HCT116 (cell line): ENCODE data around the gene PIGL. TPM values are rescaled to one million over a fixed set of nuclear protein-coding genes. Genes with fewer than 3 reads are reported as not detected.

Experiments used
- ATAC-seq: fragments of 200-7000 bp; cut with Tn5 transposase; 2 replicates; pipeline ENCODE4 v1.9.1; 2020; ENCODE audit warnings: mild to moderate bottlenecking, moderate library complexity
- BruUV-seq: library from RNA; stranded (reverse); fragments of 400-500 nt; replicated peaks from 2 replicates; lab custom pipeline; 2021; lab: Mats Ljungman, UMichigan
- CTCF ChIA-PET: fragments of 300-600 bp; sonication (Branson Sonifier 250); formaldehyde crosslinking; loops from one replicate; lab custom pipeline; 2021; ENCODE audit warnings: antibody characterized with exemption; lab: Charles Lee
- POLR2A ChIA-PET: fragments of 300-600, 350-600 bp; sonication (Branson Sonifier 250); formaldehyde crosslinking; loops from one replicate; lab custom pipeline; 2021; ENCODE audit warnings: antibody characterized with exemption; lab: Charles Lee
- RAD21 ChIA-PET, 2 experiments: fragments of 300-600 bp; sonication (Branson Sonifier 250); formaldehyde crosslinking; loops; one replicate each; lab custom pipeline; 2023; ENCODE audit warnings: low total read pairs in 2 of 2; ENCODE audit not compliant: uncharacterized antibody in 2 of 2, unreplicated experiment in 2 of 2, low non-redundant PET in 1 of 2; lab: Charles Lee
- DNase-seq: peaks from one replicate; pipeline ENCODE4 v3.0.0-alpha.2; 2010; ENCODE audit warnings: low read depth, low spot score
- H2AFZ ChIP-seq: fragments of 200-600 bp; shearing (Covaris generic), sonication (generic); 2 replicates; pipeline ENCODE4 v1.6.1; 2017; ENCODE audit warnings: low read depth, mixed run types, mixed read lengths, antibody characterized with exemption, low read length; ENCODE audit not compliant: poor library complexity, severe bottlenecking
- H3K27ac ChIP-seq: 2 replicates; pipeline ENCODE4 v1.5.1; 2012; ENCODE audit warnings: low read depth, low read length
- H3K27me3 ChIP-seq: fragments of 200-600 bp; sonication (generic); 2 replicates; pipeline ENCODE4 v1.6.1; 2016; ENCODE audit warnings: mixed run types, low read length, mixed read lengths; ENCODE audit not compliant: insufficient read depth
- H3K36me3 ChIP-seq, 2 experiments: fragments of 200-500 bp in 1 of 2; fragments of 200-600 bp in 1 of 2; sonication (Bioruptor generic) in 1 of 2; sonication (generic) in 1 of 2; 2 replicates each; pipeline versions ENCODE4 v1.5.1 to v1.6.1; 2014 to 2016; ENCODE audit warnings: low read length in 2 of 2, inconsistent platforms in 1 of 2, mixed read lengths in 1 of 2, mixed run types in 1 of 2; ENCODE audit not compliant: insufficient read depth in 2 of 2, control insufficient read depth in 1 of 2
- H3K4me1 ChIP-seq, 2 experiments: fragments of 200-600 bp in 1 of 2; sonication (generic) in 1 of 2; 2 replicates each; pipeline versions ENCODE4 v1.5.1 to v1.6.1; 2012 to 2017; ENCODE audit warnings: low read length in 2 of 2, inconsistent platforms in 1 of 2, mild to moderate bottlenecking in 1 of 2, mixed read lengths in 1 of 2, mixed run types in 1 of 2, moderate library complexity in 1 of 2; ENCODE audit not compliant: insufficient read depth in 2 of 2, control insufficient read depth in 1 of 2
- H3K4me2 ChIP-seq: fragments of 200-600 bp; sonication (generic); 2 replicates; pipeline ENCODE4 v1.6.1; 2017; ENCODE audit warnings: mixed run types, low read length, mixed read lengths
- H3K4me3 ChIP-seq, 2 experiments: fragments of 200-600 bp in 1 of 2; sonication (generic) in 1 of 2; replicated peaks in 1 of 2; 2 replicates each; pipeline ENCODE4 v1.5.1; 2011 to 2016; ENCODE audit warnings: low read length in 2 of 2, control low read depth in 1 of 2, low read depth in 1 of 2, mild to moderate bottlenecking in 1 of 2, mixed read lengths in 1 of 2, mixed run types in 1 of 2
- H3K79me2 ChIP-seq: fragments of 200-600 bp; sonication (generic); 2 replicates; pipeline ENCODE4 v1.6.1; 2017; ENCODE audit warnings: mild to moderate bottlenecking, mixed run types, low read length, moderate library complexity, mixed read lengths; ENCODE audit not compliant: insufficient read depth
- H3K9ac ChIP-seq: fragments of 200-600 bp; sonication (generic); 2 replicates; pipeline ENCODE4 v1.6.1; 2016; ENCODE audit warnings: low read length, mixed read lengths
- H3K9me2 ChIP-seq: fragments of 200-600 bp; sonication (generic), shearing (Covaris generic); 2 replicates; pipeline ENCODE4 v1.6.1; 2017; ENCODE audit warnings: mixed run types, mild to moderate bottlenecking, moderate library complexity; ENCODE audit not compliant: insufficient read depth
- H3K9me3 ChIP-seq, 2 experiments: fragments of 200-500 bp in 1 of 2; fragments of 200-600 bp in 1 of 2; sonication (Bioruptor generic) in 1 of 2; sonication (generic) in 1 of 2; 2 replicates each; pipeline ENCODE4 v1.6.1; 2014 to 2017; ENCODE audit warnings: low read length in 2 of 2, mixed read lengths in 2 of 2, inconsistent platforms in 1 of 2, low read depth in 1 of 2, mild to moderate bottlenecking in 1 of 2, mixed run types in 1 of 2, moderate library complexity in 1 of 2; ENCODE audit not compliant: control insufficient read depth in 1 of 2, insufficient read depth in 1 of 2
- H4K20me1 ChIP-seq: fragments of 200-600 bp; sonication (generic), shearing (Covaris generic); 2 replicates; pipeline ENCODE4 v1.6.1; 2017; ENCODE audit warnings: mixed run types, mild to moderate bottlenecking, moderate library complexity; ENCODE audit not compliant: insufficient read depth
- CEBPB ChIP-seq: IDR thresholded peaks from 2 replicates; pipeline ENCODE4 v1.6.1; 2012; ENCODE audit warnings: low read depth
- EZH2phosphoT487 ChIP-seq: fragments of 200-600 bp; IDR thresholded peaks from 2 replicates; pipeline ENCODE4 v1.6.1; 2018; ENCODE audit warnings: antibody characterized with exemption, borderline replicate concordance
- POLR2AphosphoS5 ChIP-seq: IDR thresholded peaks from 2 replicates; pipeline ENCODE4 v1.6.1; 2011; ENCODE audit warnings: mild to moderate bottlenecking, low read depth, low read length, moderate library complexity
- SIN3A ChIP-seq: IDR thresholded peaks from 2 replicates; pipeline ENCODE4 v1.6.1; 2012; ENCODE audit warnings: low read depth
- SP1 ChIP-seq: IDR thresholded peaks from 2 replicates; pipeline ENCODE4 v1.6.1; 2012; ENCODE audit warnings: low read depth
- SRF ChIP-seq: IDR thresholded peaks from 2 replicates; pipeline ENCODE4 v1.6.1; 2012; ENCODE audit warnings: low read depth
- TCF7L2 ChIP-seq: IDR thresholded peaks from 2 replicates; pipeline ENCODE4 v1.7.0; 2011; ENCODE audit warnings: borderline replicate concordance, inconsistent platforms; ENCODE audit not compliant: insufficient read depth, insufficient read length; ENCODE audit errors: extremely low read depth
- ZFX ChIP-seq: fragments of 450-650 bp; IDR thresholded peaks from 2 replicates; pipeline ENCODE4 v1.6.1; 2017
- intact Hi-C: fragments of 100-400 bp; cut with micrococcal nuclease; formaldehyde crosslinking; loops from 2 replicates; pipeline ENCODE4 v1.10.0; 2022
- total RNA-seq: library from RNA; stranded (reverse); gene quantifications from one replicate; pipeline ENCODE4 v1.2.1, GENCODE V29; 2021; ENCODE audit not compliant: unreplicated experiment

PIGL gene
- total RNA-seq, 1 experiment from 2014 or later: 36.8 TPM

DNA sequence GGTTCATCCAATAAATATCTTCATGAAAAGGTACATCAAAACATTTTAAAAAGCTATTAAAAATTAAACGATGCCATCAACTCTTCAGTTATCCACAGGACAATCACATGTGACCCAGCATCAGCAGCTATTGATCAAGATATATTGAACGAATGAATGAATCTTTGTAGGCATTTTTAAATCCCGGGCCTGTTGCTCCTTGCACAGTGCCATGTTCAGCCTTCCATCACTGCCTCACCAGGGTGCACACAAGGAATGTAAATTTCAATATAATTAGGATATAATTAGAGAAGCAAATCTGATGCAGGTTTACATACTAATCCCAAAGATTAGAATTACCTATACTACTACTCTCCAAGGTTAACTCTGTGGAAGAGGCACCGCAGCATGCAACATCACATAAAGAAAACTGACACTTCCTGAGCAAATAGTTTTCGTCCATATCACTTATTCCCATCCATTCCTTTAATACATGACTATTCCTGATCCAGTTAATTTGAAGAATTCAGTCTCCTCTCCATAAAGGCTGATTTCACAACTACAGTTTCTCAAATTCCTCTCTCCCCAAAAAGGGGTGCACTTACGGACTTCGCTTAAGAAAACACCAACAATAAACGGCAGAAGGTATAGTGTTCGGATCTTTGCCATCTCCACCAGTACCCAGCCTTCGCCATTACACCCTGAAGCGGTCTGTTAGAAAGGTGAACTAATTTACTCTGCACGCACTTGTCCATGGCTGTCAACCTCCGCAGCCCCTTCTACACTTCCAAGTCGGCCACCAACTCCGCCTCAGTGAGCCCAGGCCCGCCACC, 2.6 kb upstream of the PIGL start:
- BruUV-seq: no TSS peak
- no peaks in the 10 kb centered on the region for H3K9me2 ChIP-seq
- peak overlapping the region; percentile 89 for H3K9ac ChIP-seq
- intact Hi-C loops: no loop called here
- peaks cover 17% of the 10 kb centered on the region; the same call in 1 of the 2 replicates for H4K20me1 ChIP-seq
- peak overlapping the region; percentile 78 to 87 for H3K4me3 ChIP-seq
- TF ChIP-seq SP1 (no peak), POLR2AphosphoS5 (0 out of 2 replicates have a peak, but pooled peaks have one; percentile 1)
- DNase-seq (no peak), ATAC-seq (no peak)
- RAD21 ChIA-PET: no interaction called here
- no peaks in the 10 kb centered on the region for H3K9me3 ChIP-seq
- H3K27me3 ChIP-seq: no peaks in the 10 kb centered on the region
- H3K79me2 ChIP-seq: peaks cover 90% of the 10 kb centered on the region
- no peak overlapping the region for H2AFZ ChIP-seq
- peaks cover 13 to 37% of the 10 kb centered on the region in 2 experiments; a peak in 3 of 4 replicates for H3K4me1 ChIP-seq
- POLR2A ChIA-PET: interaction anchor here (1.1 to 3.5 kb wide), 2 partner anchors 11 to 72 kb away, joined by 3 to 12 read pairs; no protein-coding TSS in a partner anchor
- CTCF ChIA-PET: no interaction called here
- H3K4me2 ChIP-seq: peak overlapping the region; percentile 78
- H3K36me3 ChIP-seq: 0 out of 4 replicates have a peak, but pooled peaks cover 0 to 3% of the 10 kb centered on the region in 2 experiments
- peak overlapping the region; percentile 94 for H3K27ac ChIP-seq

DNA sequence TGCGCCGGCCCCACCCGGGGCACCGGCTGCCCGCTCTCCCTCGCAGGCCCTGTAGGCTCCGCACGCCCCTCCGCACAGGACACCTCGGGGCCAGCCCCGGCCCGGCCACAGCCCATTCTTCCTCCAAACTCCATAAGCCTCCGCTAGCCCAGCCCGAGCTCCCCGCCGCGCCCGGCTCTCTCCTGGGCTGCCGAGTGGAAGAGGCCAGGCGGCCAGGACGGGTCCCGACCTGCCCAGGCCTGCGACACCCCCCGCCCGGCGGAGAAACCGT, 2.1 kb upstream of the PIGL start:
- ATAC-seq: peak; percentile 48
- intact Hi-C loops: no loop called here
- BruUV-seq: no TSS peak

More for the DNA sequence above, 2.1 kb upstream of the PIGL start:
- H3K36me3 ChIP-seq: 0 out of 4 replicates have a peak, but pooled peaks cover 0 to 6% of the 10 kb centered on the region in 2 experiments
- ChIA-PET CTCF (no interaction called here), POLR2A (interaction anchor here (0.6 to 3.5 kb wide), 6 partner anchors 9 to 149 kb away, joined by 3 to 12 read pairs (median 3); no protein-coding TSS in a partner anchor), RAD21 (interaction anchor here in 1 of 2 experiments (1.6 kb wide), 1 partner anchor 71 kb away, joined by 3 read pairs; no protein-coding TSS in a partner anchor)
- H3K4me1 ChIP-seq: peaks cover 13 to 37% of the 10 kb centered on the region in 2 experiments; a peak in 3 of 4 replicates
- H4K20me1 ChIP-seq: peaks cover 17% of the 10 kb centered on the region; the same call in 1 of the 2 replicates
- H3K4me3 ChIP-seq: peak overlapping the region; percentile 78 to 87
- H3K4me2 ChIP-seq: peak overlapping the region; percentile 78
- H2AFZ ChIP-seq: no peak overlapping the region
- H3K27me3 ChIP-seq: no peaks in the 10 kb centered on the region
- peak overlapping the region; percentile 89 for H3K9ac ChIP-seq
- TF ChIP-seq SIN3A (no peak), ZFX (no peak), TCF7L2 (no peak), CEBPB (no peak), SRF (no peak), EZH2phosphoT487 (no peak)
- no peak for DNase-seq
- H3K9me3 ChIP-seq: no peaks in the 10 kb centered on the region
- H3K9me2 ChIP-seq: no peaks in the 10 kb centered on the region
- peaks cover 90% of the 10 kb centered on the region for H3K79me2 ChIP-seq
- H3K27ac ChIP-seq: peak overlapping the region; percentile 94
